ENCODE results near the gene CD82.

CD82 gene

GRCh38 chr11:44618561-44619425, 53.3 kb downstream of the CD82 start:
- no peak for TF ChIP-seq CTCF (IDR thresholded peaks at IDR 0.05; ENCODE audit: extremely low read depth, missing control alignments)
- DNase-seq (ENCODE audit: low spot score) = no peak

GRCh38 chr11:44620328-44620725, 54.9 kb downstream of the CD82 start:
- DNase-seq (ENCODE audit: low spot score) = no peak
- TF ChIP-seq CTCF (IDR thresholded peaks at IDR 0.05; ENCODE audit: extremely low read depth, missing control alignments) = no peak

- DNase-seq (ENCODE audit: low spot score) = peak; percentile 59
- peak; percentile 92 for TF ChIP-seq CTCF (IDR thresholded peaks at IDR 0.05; ENCODE audit: extremely low read depth, missing control alignments)
These were observed 55.7 kb downstream of the CD82 start for GRCh38 chr11:44621140-44621681.

- no peak for DNase-seq (ENCODE audit: low spot score)
- no peak for TF ChIP-seq CTCF (IDR thresholded peaks at IDR 0.05; ENCODE audit: extremely low read depth, missing control alignments)
These were observed 56.3 kb downstream of the CD82 start for GRCh38 chr11:44621784-44622183.

- TF ChIP-seq CTCF (IDR thresholded peaks at IDR 0.05; ENCODE audit: extremely low read depth, missing control alignments) = no peak
- DNase-seq (ENCODE audit: low spot score) = no peak
These were observed 56.8 kb downstream of the CD82 start for GRCh38 chr11:44622190-44622650.

- DNase-seq (ENCODE audit: low spot score) = no peak
- no peak for TF ChIP-seq CTCF (IDR thresholded peaks at IDR 0.05; ENCODE audit: extremely low read depth, missing control alignments)
These were observed 57.3 kb downstream of the CD82 start for GRCh38 chr11:44622721-44623258.

- DNase-seq (ENCODE audit: low spot score) = no peak
- no peak for TF ChIP-seq CTCF (IDR thresholded peaks at IDR 0.05; ENCODE audit: extremely low read depth, missing control alignments)
These were observed 57.9 kb downstream of the CD82 start for GRCh38 chr11:44623341-44623730.
